HG02938 (cell line): ENCODE measurements around the gene GSTM2.

Experiments
- ATAC-seq: cut with Tn5 transposase; IDR thresholded peaks from one replicate; pipeline ENCODE4 v1.9.1; 2021; ENCODE audit warnings: mild to moderate bottlenecking, moderate library complexity; ENCODE audit not compliant: unreplicated experiment

Gene GSTM2

GRCh38 chr1:109712321-109712864 is 44.5 kb downstream of the GSTM2 start:
- ATAC-seq, result no peak

DNA sequence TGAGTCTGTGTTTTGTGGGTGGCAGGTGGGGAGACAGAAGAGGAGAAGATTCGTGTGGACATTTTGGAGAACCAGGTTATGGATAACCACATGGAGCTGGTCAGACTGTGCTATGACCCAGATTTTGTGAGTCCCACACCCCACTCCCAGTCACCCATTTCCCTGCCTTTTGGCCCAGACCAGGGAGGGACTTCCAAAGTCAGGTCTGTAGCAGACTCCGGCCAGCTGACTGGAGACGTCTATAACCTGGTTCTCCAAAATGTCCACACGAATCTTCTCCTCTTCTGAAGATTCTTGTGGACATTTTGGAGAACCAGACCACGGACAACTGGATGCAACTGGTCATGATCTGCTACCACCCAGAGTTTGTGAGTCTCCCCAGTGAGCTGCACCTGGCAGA is 45.8 kb downstream of the GSTM2 start:
- ATAC-seq, result no peak

- ATAC-seq, result no peak
Measured at GRCh38 chr1:109714661-109715372, 47.0 kb downstream of the GSTM2 start.

DNA sequence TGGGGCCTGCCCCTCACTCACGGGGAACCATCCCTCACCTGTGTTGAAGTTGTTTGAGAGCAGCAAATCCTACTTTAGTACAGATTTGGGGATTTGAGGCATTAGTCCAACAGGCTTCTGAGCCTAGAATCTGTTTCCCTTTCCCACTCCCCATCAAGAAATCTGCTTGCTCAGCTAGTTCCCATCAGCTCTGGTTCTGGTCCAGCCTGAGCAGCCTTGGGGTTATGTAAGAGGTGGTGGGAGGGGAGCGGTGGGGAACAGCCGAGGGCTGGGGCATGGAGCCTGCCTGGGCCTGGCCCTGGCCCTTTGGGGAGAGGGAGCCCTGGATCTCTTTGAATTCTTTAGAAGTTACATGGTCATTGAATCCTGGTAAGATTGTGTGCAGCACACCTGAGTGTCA is 48.3 kb downstream of the GSTM2 start:
- no peak for ATAC-seq

DNA sequence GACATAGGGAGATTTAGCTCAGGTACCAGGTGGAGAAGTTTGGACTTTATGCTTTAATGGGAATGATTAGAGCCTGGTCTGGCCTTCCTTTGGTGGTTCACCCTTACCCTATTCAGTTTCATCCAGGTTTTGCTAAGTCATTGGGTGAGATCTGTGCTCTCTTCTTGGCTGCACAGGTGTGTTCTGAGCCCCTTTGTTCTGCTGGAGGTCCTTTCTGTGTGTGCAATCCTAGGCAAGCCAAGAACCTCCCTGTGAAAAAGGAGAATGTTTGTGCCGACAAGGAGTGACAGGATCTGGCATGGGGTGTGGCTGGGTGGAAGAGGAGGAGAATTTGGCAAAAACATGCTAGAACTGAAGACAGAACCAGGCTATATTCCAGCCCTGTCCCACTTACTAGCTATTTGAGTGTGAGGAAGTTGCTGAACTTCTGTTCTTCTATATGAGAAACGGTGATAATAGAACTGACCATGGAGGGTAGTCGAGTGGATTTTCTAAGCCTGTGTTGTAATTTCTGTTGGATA is 48.8 kb downstream of the GSTM2 start:
- ATAC-seq, result no peak

- no peak for ATAC-seq
Measured at GRCh38 chr1:109717729-109718128, 49.9 kb downstream of the GSTM2 start.

GRCh38 chr1:109718495-109718894 is 50.6 kb downstream of the GSTM2 start:
- ATAC-seq, result no peak

DNA sequence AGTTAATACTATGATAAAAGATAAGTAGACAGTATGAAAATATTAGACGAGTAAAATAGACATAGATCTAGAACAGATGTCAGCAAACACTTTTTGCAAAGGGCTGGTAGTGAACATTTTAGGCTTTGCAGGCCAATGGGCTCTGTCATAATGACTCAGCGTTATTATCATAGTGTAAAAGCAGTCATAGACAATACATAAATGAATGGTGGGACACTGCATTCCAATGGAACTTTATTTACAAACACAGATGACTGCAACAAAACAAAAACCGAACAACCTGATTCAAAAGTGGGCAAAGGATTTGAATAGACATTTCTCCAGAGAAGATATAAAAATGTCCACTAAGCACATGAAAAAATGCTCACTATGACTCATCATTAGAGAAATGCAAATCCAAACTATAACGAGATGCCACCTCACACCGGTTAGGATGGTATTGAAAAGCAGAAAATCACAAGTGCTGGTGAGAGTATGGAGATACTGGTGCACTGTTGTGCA is 51.5 kb downstream of the GSTM2 start:
- no peak for ATAC-seq

DNA sequence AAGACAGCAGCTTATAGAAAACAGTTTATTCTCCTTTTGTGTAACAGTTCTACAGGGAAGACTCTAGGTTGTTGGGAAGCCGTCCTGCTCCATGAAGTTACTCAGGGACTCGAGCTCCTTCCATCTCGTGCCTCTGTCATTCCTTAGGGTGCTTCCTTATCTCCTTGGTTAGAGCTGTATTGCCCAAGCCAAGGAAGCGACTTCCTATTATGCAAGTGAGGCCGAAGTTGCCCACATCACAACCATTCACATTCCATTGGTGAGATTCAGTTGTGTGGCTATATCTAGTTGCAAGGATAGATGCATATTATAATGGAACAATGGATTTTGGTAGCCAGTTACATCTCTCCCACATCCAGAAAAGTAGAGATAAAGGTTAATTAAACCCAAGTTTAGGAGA is 53.2 kb downstream of the GSTM2 start:
- no peak for ATAC-seq

GRCh38 chr1:109721971-109722370 is 54.1 kb downstream of the GSTM2 start:
- ATAC-seq, result no peak

- ATAC-seq, result no peak
Measured at GRCh38 chr1:109722908-109723691, 55.2 kb downstream of the GSTM2 start.
